Hepatocyte (in vitro differentiated cells): ENCODE measurements around the gene QRICH2.

Experiments
- EZH2 ChIP-seq: fragments of 200-600 bp; sonication (generic); IDR thresholded peaks from 2 replicates; pipeline ENCODE4 v1.6.1; 2016; ENCODE audit warnings: antibody characterized with exemption, mild to moderate bottlenecking, borderline replicate concordance
- TF ChIP-seq, protein P1 (sequence below): fragments of 200-600 bp; sonication (generic); IDR thresholded peaks from 2 replicates; pipeline ENCODE4 v1.5.1; 2016; ENCODE audit warnings: antibody characterized with exemption, mild to moderate bottlenecking; ENCODE audit not compliant: poor library complexity

DNA sequence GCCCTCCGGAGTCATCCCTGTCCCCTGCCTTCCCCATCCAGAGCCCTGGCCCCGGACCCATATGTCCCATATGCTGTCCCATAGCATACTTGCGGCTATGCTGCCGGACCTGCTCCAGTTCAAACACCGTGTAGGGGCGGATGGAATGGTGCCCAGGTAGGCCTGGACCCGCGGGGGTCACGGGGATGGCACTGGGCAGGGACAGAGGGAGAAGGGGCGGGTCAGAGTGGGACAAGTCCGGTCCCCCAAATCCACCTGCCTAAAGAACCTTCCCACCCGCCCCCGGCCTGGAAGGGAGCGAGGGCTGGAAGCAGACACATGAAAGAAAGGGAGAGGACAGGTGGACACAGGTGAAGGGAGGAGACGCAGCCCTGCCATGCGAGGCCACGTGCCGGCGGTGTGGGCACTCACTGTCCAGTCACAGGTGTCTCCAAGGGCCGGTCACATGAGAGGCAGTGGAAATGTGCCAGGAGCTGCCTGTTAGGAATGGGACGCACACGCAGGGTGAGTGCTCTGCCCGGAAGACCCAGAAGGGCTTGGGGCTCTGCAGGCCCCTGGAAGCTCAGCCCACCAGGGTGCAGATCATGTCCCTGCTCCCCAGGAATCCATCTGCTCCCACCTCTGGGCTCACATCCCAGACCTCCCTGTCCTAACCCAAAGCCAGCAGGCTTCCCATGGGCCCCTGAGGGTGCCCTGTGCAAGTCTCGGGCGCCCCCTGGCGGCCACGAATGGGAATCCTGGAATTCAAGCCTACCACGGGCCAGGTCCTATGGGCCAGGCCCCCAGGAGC lies 28.9 kb downstream of the QRICH2 start:
- TF ChIP-seq, protein P1, sequence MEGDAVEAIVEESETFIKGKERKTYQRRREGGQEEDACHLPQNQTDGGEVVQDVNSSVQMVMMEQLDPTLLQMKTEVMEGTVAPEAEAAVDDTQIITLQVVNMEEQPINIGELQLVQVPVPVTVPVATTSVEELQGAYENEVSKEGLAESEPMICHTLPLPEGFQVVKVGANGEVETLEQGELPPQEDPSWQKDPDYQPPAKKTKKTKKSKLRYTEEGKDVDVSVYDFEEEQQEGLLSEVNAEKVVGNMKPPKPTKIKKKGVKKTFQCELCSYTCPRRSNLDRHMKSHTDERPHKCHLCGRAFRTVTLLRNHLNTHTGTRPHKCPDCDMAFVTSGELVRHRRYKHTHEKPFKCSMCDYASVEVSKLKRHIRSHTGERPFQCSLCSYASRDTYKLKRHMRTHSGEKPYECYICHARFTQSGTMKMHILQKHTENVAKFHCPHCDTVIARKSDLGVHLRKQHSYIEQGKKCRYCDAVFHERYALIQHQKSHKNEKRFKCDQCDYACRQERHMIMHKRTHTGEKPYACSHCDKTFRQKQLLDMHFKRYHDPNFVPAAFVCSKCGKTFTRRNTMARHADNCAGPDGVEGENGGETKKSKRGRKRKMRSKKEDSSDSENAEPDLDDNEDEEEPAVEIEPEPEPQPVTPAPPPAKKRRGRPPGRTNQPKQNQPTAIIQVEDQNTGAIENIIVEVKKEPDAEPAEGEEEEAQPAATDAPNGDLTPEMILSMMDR = peak; percentile 96
- no peak for TF ChIP-seq EZH2
